K562 (cell line): Measurements from ENCODE around the gene KCTD12. TPM values are rescaled to one million over a fixed set of nuclear protein-coding genes. Genes with fewer than 3 reads are reported as not detected.

ENCODE experiments used
- ATAC-seq: fragments of 200-7000 bp; cut with Tn5 transposase; 3 replicates; pipeline ENCODE4 v1.9.1; 2020; ENCODE audit warnings: moderate library complexity
- BruUV-seq: library from RNA; stranded (reverse); fragments of 400-500 nt; replicated peaks from 2 replicates; lab custom pipeline; 2021; lab: Mats Ljungman, UMichigan
- CTCF ChIA-PET: fragments of 300-600 bp; formaldehyde crosslinking; extraction: SDS; loops from one replicate; lab custom pipeline; 2021; ENCODE audit warnings: low intra/inter-chr PET ratio; lab: Yijun Ruan, JAX
- POLR2A ChIA-PET: fragments of 300-600, 350-650 bp; sonication (Branson Sonifier 250); formaldehyde crosslinking; extraction: SDS; loops from one replicate; lab custom pipeline; 2021; ENCODE audit warnings: antibody characterized with exemption, inconsistent platforms; lab: Yijun Ruan, JAX
- DNase-seq, 4 experiments: peaks; one replicate each; pipeline versions ENCODE4 v3.0.0 to v3.0.0-alpha.2; 2011 to 2018; ENCODE audit warnings: low spot score in 3 of 4, mixed read lengths in 3 of 4; ENCODE audit errors: extremely low read depth in 1 of 4
- FAIRE-seq: peaks from 2 replicates; lab custom pipeline; 2011; peaks lifted over from hg19 to GRCh38; lab: Jason Lieb, UNC
- H2AFZ ChIP-seq: 2 replicates; pipeline ENCODE4 v1.6.0; 2011; ENCODE audit warnings: low read depth, low read length, control low read depth, inconsistent platforms
- H3K27ac ChIP-seq: fragments of 200-600 bp; 3 replicates; pipeline ENCODE4 v1.8.0; 2011; ENCODE audit warnings: low read depth, mild to moderate bottlenecking, control low read depth, inconsistent platforms, low read length, moderate library complexity, mixed read lengths; ENCODE audit errors: extremely low read depth
- H3K27me3 ChIP-seq, 2 experiments: fragments of 300-600 bp in 1 of 2; 2 replicates in 1 of 2; 3 replicates in 1 of 2; pipeline versions ENCODE4 v1.6.0 to v1.8.0; 2011; ENCODE audit warnings: inconsistent platforms in 2 of 2, low read length in 2 of 2, mild to moderate bottlenecking in 1 of 2, mixed read lengths in 1 of 2, moderate library complexity in 1 of 2; ENCODE audit not compliant: control insufficient read depth in 2 of 2, insufficient read depth in 2 of 2
- H3K36me3 ChIP-seq: fragments of 300-600 bp; 3 replicates; pipeline ENCODE4 v1.8.0; 2011; ENCODE audit warnings: mild to moderate bottlenecking, low read length, inconsistent platforms; ENCODE audit not compliant: control insufficient read depth, insufficient read depth
- H3K4me1 ChIP-seq, 2 experiments: fragments of 200-600 bp in 1 of 2; replicated peaks in 1 of 2; 2 replicates in 1 of 2; 3 replicates in 1 of 2; pipeline versions ENCODE4 v1.5.1 to v1.8.0; 2011; ENCODE audit warnings: inconsistent platforms in 2 of 2, low read length in 2 of 2, mild to moderate bottlenecking in 1 of 2, mixed read lengths in 1 of 2, moderate library complexity in 1 of 2; ENCODE audit not compliant: control insufficient read depth in 2 of 2, insufficient read depth in 2 of 2
- H3K4me2 ChIP-seq: 2 replicates; pipeline ENCODE4 v1.6.1; 2011; ENCODE audit warnings: low read length, control low read depth, inconsistent platforms, mixed read lengths; ENCODE audit not compliant: insufficient read depth
- H3K4me3 ChIP-seq: fragments of 200-600 bp; sonication (generic), shearing (Covaris generic); 2 replicates; pipeline ENCODE4 v1.5.1; 2016; ENCODE audit warnings: control low read depth, inconsistent platforms
- H3K79me2 ChIP-seq: fragments of 200-600 bp; 3 replicates; pipeline ENCODE4 v1.8.0; 2011; ENCODE audit warnings: low read length, inconsistent platforms; ENCODE audit not compliant: control insufficient read depth, insufficient read depth
- H3K9ac ChIP-seq, 2 experiments: 2 replicates each; pipeline versions ENCODE4 v1.6.0 to v1.6.1; 2011; ENCODE audit warnings: low read depth in 2 of 2, low read length in 2 of 2, control low read depth in 1 of 2, inconsistent platforms in 1 of 2, mild to moderate bottlenecking in 1 of 2, mixed read lengths in 1 of 2; ENCODE audit not compliant: insufficient read depth in 1 of 2
- H3K9me1 ChIP-seq: one replicate; pipeline ENCODE4 v1.6.0; 2011; ENCODE audit warnings: inconsistent platforms, mild to moderate bottlenecking, low read length, moderate library complexity; ENCODE audit not compliant: control insufficient read depth, insufficient read depth
- H3K9me3 ChIP-seq: replicated peaks from 2 replicates; pipeline ENCODE4 v1.5.1; 2011; ENCODE audit warnings: low read depth, low read length, inconsistent platforms; ENCODE audit not compliant: control insufficient read depth, insufficient read depth
- H4K20me1 ChIP-seq: replicated peaks from 2 replicates; pipeline ENCODE4 v1.6.1; 2011; ENCODE audit warnings: low read length, inconsistent platforms, mixed read lengths; ENCODE audit not compliant: control insufficient read depth, insufficient read depth
- E2F5 ChIP-seq: sonication (generic); formaldehyde crosslinking; IDR thresholded peaks from 2 replicates; pipeline ENCODE4 v1.8.0; 2022; ENCODE audit warnings: mild to moderate bottlenecking, missing genetic modification reagents
- MTA3 ChIP-seq: fragments of 450-650 bp; formaldehyde crosslinking; IDR thresholded peaks from 2 replicates; pipeline ENCODE4 v1.6.1; 2017; ENCODE audit warnings: mild to moderate bottlenecking, borderline replicate concordance
- REST ChIP-seq, 2 experiments: fragments of 450-650 bp; formaldehyde crosslinking in 1 of 2; IDR thresholded peaks; 2 replicates each; pipeline versions ENCODE4 v1.4.0 to v1.6.1; 2014 to 2020; ENCODE audit warnings: mild to moderate bottlenecking in 2 of 2, borderline replicate concordance in 1 of 2, low read depth in 1 of 2
- ZNF766 ChIP-seq: fragments of 200-800 bp; sonication (Bioruptor generic); conservative IDR thresholded peaks from 2 replicates; pipeline ENCODE4 v1.6.1; 2016; ENCODE audit warnings: missing genetic modification characterization, missing compliant biosample characterization
- WGBS: fragments of 100-300 bp; shearing (Covaris generic); methylation state at CpG from one replicate; pipeline ENCODE4 v1.1.6; 2016; ENCODE audit warnings: low coverage, mixed read lengths; ENCODE audit not compliant: insufficient coverage; ENCODE audit errors: missing lambda C conversion rate; 5-methylcytosine and 5-hydroxymethylcytosine counted together
- in situ Hi-C: fragments of 300-500 bp; cut with MboI; formaldehyde crosslinking; loops from 4 replicates; pipeline ENCODE4 v1.15.0; 2018; ENCODE audit warnings: inconsistent platforms, mixed read lengths
- intact Hi-C: fragments of 100-400 bp; cut with micrococcal nuclease; formaldehyde crosslinking; loops from 2 replicates; pipeline ENCODE4 v1.14.2; 2022
- polyA plus RNA-seq, 8 experiments: library from polyadenylated mRNA; depleted of rRNA in 4 of 8; stranded (reverse) in 5 of 8; unstranded in 3 of 8; fragments of >200 nt; fragmentation: Nextera tagmentation in 2 of 8; fragmentation: Illumina TruSeq in 1 of 8; extraction: Ambion mirVana in 2 of 8; extraction: Trizol in 1 of 8; gene quantifications; 2 replicates each; pipeline versions ENCODE4 v1.2.1 to v1.2.3, GENCODE V29; 2011 to 2014; ENCODE audit warnings: inconsistent platforms in 1 of 8, missing spikeins in 1 of 8
- total RNA-seq, 7 experiments: library from RNA; depleted of rRNA in 6 of 7; stranded (reverse); fragments of >200 nt in 6 of 7; fragmentation: Illumina TruSeq in 2 of 7; extraction: Trizol in 2 of 7; gene quantifications; 2 replicates each; pipeline versions ENCODE4 v1.2.1 to v1.2.3, GENCODE V29; 2011 to 2021; ENCODE audit warnings: low replicate concordance in 1 of 7

Gene KCTD12
- total and polyA plus RNA-seq, 9 of the 15 experiments (the other 6 are each of a cell fraction or from before 2014, with no cell fraction given), result 0.14 to 0.93 (median 0.32) TPM

DNA sequence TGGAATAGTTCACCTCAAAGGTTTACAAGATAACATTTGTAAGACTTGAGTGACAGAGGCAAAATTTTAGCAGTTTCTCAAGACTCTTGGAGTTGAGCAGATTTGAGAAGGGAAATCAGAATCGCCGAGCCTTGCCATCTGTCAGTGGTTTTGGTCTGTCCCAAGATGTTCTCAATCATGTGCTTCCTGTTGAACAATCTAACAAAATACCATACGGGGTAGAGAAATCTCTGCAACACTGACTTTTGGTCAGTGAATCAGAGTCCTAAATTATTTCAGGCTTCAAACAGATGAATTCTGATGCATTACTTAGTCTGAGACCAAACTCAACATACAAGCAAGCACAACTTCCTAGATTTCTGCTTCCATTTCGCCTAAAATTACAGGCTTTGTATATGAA lies 3.8 kb downstream of the KCTD12 start:
- ChIA-PET CTCF (no interaction called here), POLR2A (no interaction called here)
- no peak overlapping the region for H3K4me3 ChIP-seq
- H2AFZ ChIP-seq, result no peak overlapping the region
- H4K20me1 ChIP-seq, result no peaks in the 10 kb centered on the region
- H3K9me3 ChIP-seq, result no peaks in the 10 kb centered on the region
- no peak overlapping the region for H3K27ac ChIP-seq
- FAIRE-seq (no peak), ATAC-seq (no peak), DNase-seq (no peak)
- BruUV-seq, result no TSS peak
- peaks cover 0 to 14% of the 10 kb centered on the region in 2 experiments; a peak in 2 of 5 replicates for H3K27me3 ChIP-seq
- H3K4me1 ChIP-seq, result peaks cover 0 to 20% of the 10 kb centered on the region in 2 experiments; a peak in 2 of 5 replicates
- no peaks in the 10 kb centered on the region for H3K36me3 ChIP-seq
- in situ Hi-C loops (no loop called here), intact Hi-C loops (no loop called here)
- H3K9me1 ChIP-seq, result no peaks in the 10 kb centered on the region
- H3K79me2 ChIP-seq, result no peaks in the 10 kb centered on the region
- WGBS, result 0% methylated on average over 4 of the region's 4 CpGs
- H3K4me2 ChIP-seq, result no peak overlapping the region
- H3K9ac ChIP-seq, result no peak overlapping the region
- no peak for TF ChIP-seq E2F5 (CRISPR knock-in tag)
- TF ChIP-seq REST (IDR thresholded peaks at IDR 0.05; ENCODE audit: borderline replicate concordance), result no peak
- TF ChIP-seq REST (CRISPR knock-in tag; IDR thresholded peaks at IDR 0.05; ENCODE audit: low read depth), result no peak
- TF ChIP-seq MTA3, result no peak
- no peak for TF ChIP-seq ZNF766
